Ovary (tissue), 9 donors: Measurements from ENCODE around the gene LYRM4. TPM values are rescaled to one million over a fixed set of nuclear protein-coding genes. Genes with fewer than 3 reads are reported as not detected.

Experiments
- DNase-seq, 5 donors: peaks; one replicate each; pipeline ENCODE4 v3.0.0-alpha.2; 2019 to 2020
- H3K27ac ChIP-seq, 2 donors: fragments of 200-600 bp; one replicate each; pipeline versions ENCODE4 v1.5.1 to v1.8.0; 2019 to 2022
- H3K27me3 ChIP-seq: fragments of 200-600 bp; one replicate; pipeline ENCODE4 v1.8.0; 2022
- H3K36me3 ChIP-seq: fragments of 200-600 bp; sonication (generic); one replicate; pipeline ENCODE4 v1.5.1; 2019
- H3K4me1 ChIP-seq: one replicate; pipeline ENCODE4 v1.8.1; 2013; ENCODE audit warnings: mild to moderate bottlenecking, moderate library complexity; ENCODE audit not compliant: insufficient read depth
- H3K4me3 ChIP-seq: fragments of 200-600 bp; sonication (generic); one replicate; pipeline ENCODE4 v1.5.1; 2017
- H3K9me3 ChIP-seq, 2 donors: fragments of 200-600 bp in 1 of 2; sonication (generic) in 1 of 2; one replicate each; pipeline versions ENCODE4 v1.5.1 to v1.8.1; 2013 to 2019; ENCODE audit warnings: mild to moderate bottlenecking in 1 of 2, moderate library complexity in 1 of 2
- EP300 ChIP-seq: sonication (generic); formaldehyde crosslinking; IDR thresholded peaks from one replicate; pipeline ENCODE4 v1.6.1; 2017; ENCODE audit warnings: antibody characterized with exemption
- POLR2A ChIP-seq: fragments of 450-650 bp; IDR thresholded peaks from one replicate; pipeline ENCODE4 v1.6.1; 2017; ENCODE audit warnings: antibody characterized with exemption, mild to moderate bottlenecking, moderate library complexity
- WGBS, 3 donors: extraction: QIAGEN DNeasy Blood & Tissue Kit in 1 of 3; methylation state at CpG; one replicate each; pipeline versions ENCODE4 v1.1.5 to v1.1.7; 2013 to 2017; 5-methylcytosine and 5-hydroxymethylcytosine counted together
- intact Hi-C, 4 donors: fragments of 100-400 bp; cut with DNase I; formaldehyde crosslinking; loops; one replicate each; pipeline versions ENCODE4 v1.11.0 to v1.15.1; 2022 to 2023
- polyA plus RNA-seq, 2 donors: library from polyadenylated mRNA; stranded (reverse); fragments of 200-250 nt in 1 of 2; fragments of 350-450 nt in 1 of 2; fragmentation: Illumina TruSeq in 1 of 2; extraction: RNeasy Lipid Tissue Mini Kit (QIAGEN cat#74804) in 1 of 2; gene quantifications; one replicate each; pipeline ENCODE4 v1.2.3, GENCODE V29; 2013 to 2014
- total RNA-seq, 7 donors: library from RNA; depleted of rRNA in 2 of 7; stranded (reverse); fragments of >200 nt in 2 of 7; fragmentation: NEBNext Ultra II Directional in 3 of 7; extraction: Animal tissue kit (Norgen Biotek cat#: 25700) in 3 of 7; gene quantifications; one replicate each; pipeline versions ENCODE4 v1.1.0 to v1.2.4, GENCODE V29; 2016 to 2023
- TF ChIP-seq, protein P1 (sequence below), 3 donors: fragments of 450-650 bp in 2 of 3; fragments of 200-600 bp in 1 of 3; IDR thresholded peaks; one replicate each; pipeline versions ENCODE4 v1.5.1 to v1.8.0; 2016 to 2022; ENCODE audit warnings: antibody characterized with exemption in 3 of 3, mild to moderate bottlenecking in 1 of 3
- donor health status: DM: no; HTN: no; CAD: no; lungs with moderate emphysema.
- donor health status: DM: no; HTN: no; CAD: no.
- donor health status: Bipolar disorder and iron deficiency.
- donor health status: DM: yes; HTN: yes; CAD: no.
- donor health status: DM: no; HTN: no; CAD: no.
- donor health status: DM: yes; HTN: yes; CAD: no.

Gene LYRM4
- total and polyA plus RNA-seq, 9 donors = 28.0 to 38.2 (median 33.6) TPM

DNA sequence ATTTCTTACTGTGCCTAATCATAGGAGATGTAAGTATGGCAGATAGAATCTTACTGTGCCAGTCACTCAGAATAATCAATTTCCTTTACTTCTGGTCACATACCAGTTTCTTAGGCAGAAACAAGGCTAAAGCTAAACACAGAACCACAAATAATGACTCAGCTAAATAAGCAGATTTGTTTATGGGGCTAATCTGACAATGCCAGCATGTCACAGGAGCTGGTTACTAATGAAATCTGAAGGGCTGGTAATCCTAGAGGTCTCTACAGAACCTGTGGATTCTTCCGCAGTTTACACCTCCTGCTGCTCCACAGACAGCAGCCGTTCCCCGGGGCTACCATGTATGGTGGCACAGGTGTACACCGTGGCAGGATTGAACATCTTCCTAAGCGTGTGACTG lies 80.8 kb downstream of the LYRM4 start:
- Histone ChIP-seq H3K27ac (no peak overlapping the region), H3K36me3 (no peaks in the 10 kb centered on the region), H3K4me1 (peaks cover 4% of the 10 kb centered on the region), H3K4me3 (no peak overlapping the region), H3K27me3 (no peaks in the 10 kb centered on the region), H3K9me3 (no peaks in the 10 kb centered on the region)
- 94 to 96% (median 96%) methylated on average over 5 of the region's 5 CpGs for WGBS, 3 donors
- DNase-seq = no peak
- intact Hi-C loops = no loop called here
- TF ChIP-seq, protein P1, sequence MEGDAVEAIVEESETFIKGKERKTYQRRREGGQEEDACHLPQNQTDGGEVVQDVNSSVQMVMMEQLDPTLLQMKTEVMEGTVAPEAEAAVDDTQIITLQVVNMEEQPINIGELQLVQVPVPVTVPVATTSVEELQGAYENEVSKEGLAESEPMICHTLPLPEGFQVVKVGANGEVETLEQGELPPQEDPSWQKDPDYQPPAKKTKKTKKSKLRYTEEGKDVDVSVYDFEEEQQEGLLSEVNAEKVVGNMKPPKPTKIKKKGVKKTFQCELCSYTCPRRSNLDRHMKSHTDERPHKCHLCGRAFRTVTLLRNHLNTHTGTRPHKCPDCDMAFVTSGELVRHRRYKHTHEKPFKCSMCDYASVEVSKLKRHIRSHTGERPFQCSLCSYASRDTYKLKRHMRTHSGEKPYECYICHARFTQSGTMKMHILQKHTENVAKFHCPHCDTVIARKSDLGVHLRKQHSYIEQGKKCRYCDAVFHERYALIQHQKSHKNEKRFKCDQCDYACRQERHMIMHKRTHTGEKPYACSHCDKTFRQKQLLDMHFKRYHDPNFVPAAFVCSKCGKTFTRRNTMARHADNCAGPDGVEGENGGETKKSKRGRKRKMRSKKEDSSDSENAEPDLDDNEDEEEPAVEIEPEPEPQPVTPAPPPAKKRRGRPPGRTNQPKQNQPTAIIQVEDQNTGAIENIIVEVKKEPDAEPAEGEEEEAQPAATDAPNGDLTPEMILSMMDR (IDR thresholded peaks at IDR 0.05) = no peak
- TF ChIP-seq EP300 (no peak), POLR2A (no peak)

- no peaks in the 10 kb centered on the region for H3K27me3 ChIP-seq
- no peak overlapping the region for H3K4me3 ChIP-seq
- no peak for DNase-seq
- intact Hi-C loops = no loop called here
- TF ChIP-seq POLR2A = no peak
- TF ChIP-seq EP300 = no peak
- TF ChIP-seq, protein P1 (IDR thresholded peaks at IDR 0.05) = no peak
- no peaks in the 10 kb centered on the region for H3K9me3 ChIP-seq
- no peaks in the 10 kb centered on the region for H3K36me3 ChIP-seq
- WGBS, 3 donors = 68 to 84% (median 76%) methylated on average over 2 of the region's 2 CpGs
- no peak overlapping the region for H3K27ac ChIP-seq
- peaks cover 6% of the 10 kb centered on the region for H3K4me1 ChIP-seq
Measured at GRCh38 chr6:5178806-5179205, 81.9 kb downstream of the LYRM4 start.

DNA sequence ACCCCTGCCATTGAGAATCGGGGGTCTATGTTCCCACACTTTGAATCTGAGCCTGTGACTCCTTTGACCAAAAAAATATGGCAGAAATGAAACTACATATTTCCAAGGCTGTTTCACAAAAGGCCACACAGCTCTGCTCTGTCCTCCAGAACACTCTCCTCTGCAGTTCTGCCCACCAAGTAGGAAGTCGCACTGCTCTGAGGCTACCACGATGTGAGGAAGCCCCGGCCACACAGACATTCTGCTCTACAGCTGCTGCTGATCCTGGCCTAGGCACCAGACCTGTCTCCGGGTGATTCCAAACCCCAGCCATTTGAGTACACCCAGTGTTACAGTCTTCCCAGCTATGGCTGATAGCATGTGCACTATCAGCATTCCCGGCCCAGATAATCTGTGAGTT lies 85.1 kb downstream of the LYRM4 start:
- no peak overlapping the region for H3K4me3 ChIP-seq
- 91 to 92% (median 92%) methylated on average over 6 of the region's 6 CpGs for WGBS, 3 donors
- peaks cover 6% of the 10 kb centered on the region for H3K4me1 ChIP-seq
- DNase-seq = no peak
- H3K36me3 ChIP-seq = no peaks in the 10 kb centered on the region
- intact Hi-C loops = no loop called here
- TF ChIP-seq, protein P1 (IDR thresholded peaks at IDR 0.05) = no peak
- no peak for TF ChIP-seq POLR2A
- TF ChIP-seq EP300 = no peak
- H3K27me3 ChIP-seq = no peaks in the 10 kb centered on the region
- H3K9me3 ChIP-seq = no peaks in the 10 kb centered on the region
- H3K27ac ChIP-seq = no peak overlapping the region

- WGBS, 3 donors = 41 to 54% (median 45%) methylated on average over 10 of the region's 10 CpGs
- intact Hi-C loops = no loop called here
- no peaks in the 10 kb centered on the region for H3K9me3 ChIP-seq
Measured at GRCh38 chr6:5174756-5175549, 85.8 kb downstream of the LYRM4 start.

More at GRCh38 chr6:5174756-5175549, 85.8 kb downstream of the LYRM4 start:
- peaks cover 6% of the 10 kb centered on the region for H3K4me1 ChIP-seq
- no peak for DNase-seq
- H3K27me3 ChIP-seq = no peaks in the 10 kb centered on the region
- TF ChIP-seq, protein P1 (IDR thresholded peaks at IDR 0.05) = no peak
- no peak for TF ChIP-seq POLR2A
- no peak for TF ChIP-seq EP300
- H3K36me3 ChIP-seq = no peaks in the 10 kb centered on the region
- no peak overlapping the region for H3K27ac ChIP-seq
- no peak overlapping the region for H3K4me3 ChIP-seq
